Measurements from ENCODE around the gene TBC1D9B.

- TF ChIP-seq, protein P1, sequence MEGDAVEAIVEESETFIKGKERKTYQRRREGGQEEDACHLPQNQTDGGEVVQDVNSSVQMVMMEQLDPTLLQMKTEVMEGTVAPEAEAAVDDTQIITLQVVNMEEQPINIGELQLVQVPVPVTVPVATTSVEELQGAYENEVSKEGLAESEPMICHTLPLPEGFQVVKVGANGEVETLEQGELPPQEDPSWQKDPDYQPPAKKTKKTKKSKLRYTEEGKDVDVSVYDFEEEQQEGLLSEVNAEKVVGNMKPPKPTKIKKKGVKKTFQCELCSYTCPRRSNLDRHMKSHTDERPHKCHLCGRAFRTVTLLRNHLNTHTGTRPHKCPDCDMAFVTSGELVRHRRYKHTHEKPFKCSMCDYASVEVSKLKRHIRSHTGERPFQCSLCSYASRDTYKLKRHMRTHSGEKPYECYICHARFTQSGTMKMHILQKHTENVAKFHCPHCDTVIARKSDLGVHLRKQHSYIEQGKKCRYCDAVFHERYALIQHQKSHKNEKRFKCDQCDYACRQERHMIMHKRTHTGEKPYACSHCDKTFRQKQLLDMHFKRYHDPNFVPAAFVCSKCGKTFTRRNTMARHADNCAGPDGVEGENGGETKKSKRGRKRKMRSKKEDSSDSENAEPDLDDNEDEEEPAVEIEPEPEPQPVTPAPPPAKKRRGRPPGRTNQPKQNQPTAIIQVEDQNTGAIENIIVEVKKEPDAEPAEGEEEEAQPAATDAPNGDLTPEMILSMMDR (IDR thresholded peaks at IDR 0.05): no peak
- no peak for TF ChIP-seq ZFX (IDR thresholded peaks at IDR 0.05; ENCODE audit: borderline replicate concordance)
These were observed 11.9 kb upstream of the TBC1D9B start for GRCh38 chr5:179919487-179920060.

Measured in 22Rv1 (cell line).